Stimulated activated CD4-positive, alpha-beta T cell treated with anti-CD3 and anti-CD28 coated beads, Interleukin-2, amount 100 ng/mL, for 24 hours (primary cell): ENCODE data around the gene RIMBP2.

Experiments used
- DNase-seq, 2 donors: peaks; one replicate each; pipeline ENCODE4 v3.0.0-alpha.2; 2020

RIMBP2 gene

GRCh38 chr12:130456375-130457199 lies 259.5 kb downstream of the RIMBP2 start:
- no peak for DNase-seq

GRCh38 chr12:130455161-130455560 lies 260.9 kb downstream of the RIMBP2 start:
- DNase-seq = no peak

GRCh38 chr12:130454296-130454695 lies 261.8 kb downstream of the RIMBP2 start:
- DNase-seq = no peak

GRCh38 chr12:130452546-130452945 lies 263.6 kb downstream of the RIMBP2 start:
- no peak for DNase-seq

- no peak for DNase-seq
These were observed 264.8 kb downstream of the RIMBP2 start for GRCh38 chr12:130451001-130451930.

- no peak for DNase-seq
These were observed 266.8 kb downstream of the RIMBP2 start for GRCh38 chr12:130449291-130449690.

- no peak for DNase-seq
These were observed 267.9 kb downstream of the RIMBP2 start for GRCh38 chr12:130448044-130448821.

- no peak for DNase-seq
These were observed 268.5 kb downstream of the RIMBP2 start for GRCh38 chr12:130447655-130447965.

GRCh38 chr12:130446846-130447654 lies 269.0 kb downstream of the RIMBP2 start:
- no peak for DNase-seq

GRCh38 chr12:130444986-130445385 lies 271.1 kb downstream of the RIMBP2 start:
- no peak for DNase-seq

GRCh38 chr12:130444061-130444460 lies 272.0 kb downstream of the RIMBP2 start:
- DNase-seq = no peak

- no peak for DNase-seq
These were observed 274.0 kb downstream of the RIMBP2 start for GRCh38 chr12:130441771-130442760.

- no peak for DNase-seq
These were observed 275.6 kb downstream of the RIMBP2 start for GRCh38 chr12:130440411-130441080.

- no peak for DNase-seq
These were observed 276.8 kb downstream of the RIMBP2 start for GRCh38 chr12:130439250-130439649.

GRCh38 chr12:130438711-130439110 lies 277.4 kb downstream of the RIMBP2 start:
- no peak for DNase-seq

- DNase-seq = no peak
These were observed 277.9 kb downstream of the RIMBP2 start for GRCh38 chr12:130438243-130438620.

GRCh38 chr12:130437555-130438242 lies 278.4 kb downstream of the RIMBP2 start:
- DNase-seq = no peak

GRCh38 chr12:130436741-130437501 lies 279.2 kb downstream of the RIMBP2 start:
- no peak for DNase-seq

GRCh38 chr12:130435826-130436225 lies 280.3 kb downstream of the RIMBP2 start:
- no peak for DNase-seq
